ENCODE data around the gene HNRNPF.

GRCh38 chr10:43452356-43452914, 43.4 kb upstream of the HNRNPF start:
- no peak for TF ChIP-seq POLR2A (IDR thresholded peaks at IDR 0.05)
- no peak for TF ChIP-seq CTCF (IDR thresholded peaks at IDR 0.05)
- TF ChIP-seq POLR2AphosphoS5 (IDR thresholded peaks at IDR 0.05), result no peak

Measured in gastroesophageal sphincter (tissue), 3 donors.